ENCODE data around the gene SPAG17.

SPAG17 gene

GRCh38 chr1:118124064-118124463 lies 61.0 kb downstream of the SPAG17 start:
- DNase-seq (ENCODE audit: low spot score): no peak
- no peak for TF ChIP-seq CTCF (IDR thresholded peaks at IDR 0.05; ENCODE audit: extremely low read depth, missing control alignments)

GRCh38 chr1:118123116-118123839 lies 61.8 kb downstream of the SPAG17 start:
- no peak for TF ChIP-seq CTCF (IDR thresholded peaks at IDR 0.05; ENCODE audit: extremely low read depth, missing control alignments)
- no peak for DNase-seq (ENCODE audit: low spot score)

- TF ChIP-seq CTCF (IDR thresholded peaks at IDR 0.05; ENCODE audit: extremely low read depth, missing control alignments): no peak
Measured at GRCh38 chr1:118122234-118123004, 62.6 kb downstream of the SPAG17 start.

DNA sequence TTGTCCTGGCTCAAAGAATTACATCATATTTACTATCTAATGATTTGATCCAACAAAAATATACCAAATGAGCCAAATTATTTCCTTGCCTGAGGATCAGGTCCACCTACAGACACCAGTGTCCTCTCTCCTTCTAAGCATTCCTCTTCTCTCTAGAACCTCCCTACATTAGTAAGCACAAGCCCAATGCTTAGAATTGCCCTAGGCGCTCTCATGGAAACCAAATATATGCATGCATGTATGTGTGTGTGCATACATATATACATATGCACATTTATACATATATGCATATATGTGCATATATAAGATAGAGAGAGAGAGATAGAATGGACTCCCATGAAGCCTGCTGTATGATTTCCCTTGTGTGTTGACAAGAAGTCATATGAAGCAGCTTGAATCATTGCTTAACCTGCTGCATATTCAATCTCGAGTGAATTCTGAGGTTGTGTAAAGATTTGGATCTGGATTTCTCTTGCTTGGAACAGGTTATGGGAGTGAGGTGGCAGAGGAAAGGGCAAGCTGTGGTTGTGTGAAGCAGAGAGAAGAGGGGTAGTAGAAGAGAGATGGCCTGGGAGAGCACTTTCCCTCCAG lies 66.1 kb downstream of the SPAG17 start:
- TF ChIP-seq CTCF (IDR thresholded peaks at IDR 0.05; ENCODE audit: extremely low read depth, missing control alignments): no peak
- DNase-seq (ENCODE audit: low spot score): no peak

More at GRCh38 chr1:118122234-118123004, 62.6 kb downstream of the SPAG17 start:
- no peak for DNase-seq (ENCODE audit: low spot score)

GRCh38 chr1:118118469-118118868 lies 66.6 kb downstream of the SPAG17 start:
- no peak for TF ChIP-seq CTCF (IDR thresholded peaks at IDR 0.05; ENCODE audit: extremely low read depth, missing control alignments)
- DNase-seq (ENCODE audit: low spot score): no peak

DNA sequence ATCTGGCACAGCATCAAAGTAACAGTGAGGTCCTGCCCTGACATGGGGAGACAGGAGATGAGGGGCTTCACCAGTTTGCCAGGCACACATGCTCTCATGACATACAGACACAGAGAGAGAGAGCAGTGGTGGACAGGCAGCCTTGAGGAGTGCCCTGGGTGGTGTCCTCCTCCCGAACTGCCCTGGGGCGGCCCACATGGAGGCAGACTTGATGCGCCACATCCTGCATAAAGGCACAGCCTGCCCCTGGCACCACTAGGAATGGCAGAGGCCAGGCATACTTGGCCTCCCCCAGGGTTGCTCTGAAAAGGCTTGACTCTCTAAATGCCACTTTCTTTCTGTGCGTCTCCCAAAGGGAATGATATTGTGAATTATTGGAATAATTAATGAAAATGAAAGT lies 67.5 kb downstream of the SPAG17 start:
- no peak for TF ChIP-seq CTCF (IDR thresholded peaks at IDR 0.05; ENCODE audit: extremely low read depth, missing control alignments)
- DNase-seq (ENCODE audit: low spot score): no peak

GRCh38 chr1:118116909-118117308 lies 68.1 kb downstream of the SPAG17 start:
- no peak for DNase-seq (ENCODE audit: low spot score)
- TF ChIP-seq CTCF (IDR thresholded peaks at IDR 0.05; ENCODE audit: extremely low read depth, missing control alignments): no peak
